BLaER1 treated with 17β-estradiol and CSF1 and Interleukin-3, amounts not matched to agents 10 nM and 100 nM (cell line): ENCODE data around the gene RPH3AL.
A peak's percentile ranks its signal among the peaks of the same experiment; 100 is the strongest.

Experiments used
- H3K27ac ChIP-seq, 11 experiments: shearing (Covaris generic); formaldehyde crosslinking; 2 replicates each; pipeline ENCODE4 v1.8.1; 2022
- H3K27me3 ChIP-seq, 11 experiments: shearing (Covaris generic); formaldehyde crosslinking; 2 replicates each; pipeline ENCODE4 v1.8.1; 2022
- H3K36me3 ChIP-seq, 11 experiments: shearing (Covaris generic); formaldehyde crosslinking; 2 replicates each; pipeline ENCODE4 v1.8.1; 2022
- H3K4me1 ChIP-seq, 10 experiments: shearing (Covaris generic); formaldehyde crosslinking; 2 replicates each; pipeline ENCODE4 v1.8.1; 2022
- H3K4me2 ChIP-seq, 11 experiments: shearing (Covaris generic); formaldehyde crosslinking; 2 replicates each; pipeline ENCODE4 v1.8.1; 2022
- H3K4me3 ChIP-seq, 10 experiments: shearing (Covaris generic); formaldehyde crosslinking; 2 replicates each; pipeline ENCODE4 v1.8.1; 2022
- H3K9ac ChIP-seq, 11 experiments: shearing (Covaris generic); formaldehyde crosslinking; 2 replicates each; pipeline ENCODE4 v1.8.1; 2022
- H3K9me3 ChIP-seq, 11 experiments: shearing (Covaris generic); formaldehyde crosslinking; replicated peaks in 1 of 11; 2 replicates each; pipeline ENCODE4 v1.8.1; 2022
- H4K20me1 ChIP-seq, 11 experiments: shearing (Covaris generic); formaldehyde crosslinking; 2 replicates each; pipeline ENCODE4 v1.8.1; 2022
- Cebpa-rat ChIP-seq, 11 experiments: shearing (Covaris generic); IDR thresholded peaks; 2 replicates each; pipeline ENCODE4 v1.8.1; 2022

The RPH3AL gene

DNA sequence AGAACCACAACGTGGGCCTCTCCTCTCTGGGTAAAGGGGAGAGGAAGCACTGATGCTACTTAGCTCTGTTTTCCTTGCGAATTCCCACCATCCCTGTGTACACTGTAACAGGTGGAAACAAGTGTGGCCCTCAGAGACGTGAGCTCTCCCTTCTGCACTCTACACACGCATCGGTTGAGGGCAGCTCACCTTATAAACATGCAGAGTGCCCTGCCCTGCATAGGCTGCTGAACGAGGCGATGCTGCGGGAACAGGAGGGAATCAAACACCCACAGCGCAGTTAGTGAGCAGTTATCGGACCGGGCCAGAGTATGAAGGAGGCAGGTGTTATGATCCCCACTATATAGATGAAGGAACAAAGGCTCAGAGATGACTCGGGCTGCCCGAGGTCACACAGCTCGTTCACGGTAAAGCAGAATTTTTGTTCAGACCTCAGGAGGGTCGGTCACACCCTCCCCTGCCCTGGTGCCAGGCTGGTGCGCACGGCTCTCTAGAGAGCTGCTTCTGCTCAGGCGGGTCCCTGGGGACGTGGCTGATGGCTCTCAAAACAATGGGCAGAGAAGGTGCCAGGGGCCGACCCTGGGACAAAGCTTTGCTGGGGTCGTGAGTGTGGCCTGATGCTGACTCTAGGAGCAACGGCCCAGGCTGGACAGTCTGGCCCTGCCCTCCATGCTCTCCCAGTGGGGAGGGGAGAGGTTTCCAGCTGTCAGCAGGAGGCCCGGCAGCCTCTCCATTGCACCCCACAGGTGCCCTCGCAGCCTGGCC is 68.5 kb downstream of the RPH3AL start:
- peaks cover 0 to 7% (median 0%) of the 10 kb centered on the region in 11 experiments; a peak in 1 of 22 replicates for H3K36me3 ChIP-seq
- no peak for TF ChIP-seq Cebpa-rat (IDR thresholded peaks at IDR 0.05)
- H3K4me2 ChIP-seq: peak overlapping the region; percentile 12 to 94 (median 76); a peak in 20 of 22 replicates
- peak overlapping the region in 1 of 11 experiments; percentile 31; a peak in 2 of 22 replicates for H3K27ac ChIP-seq
- H3K4me3 ChIP-seq: peak overlapping the region in 2 of 10 experiments; percentile 7 to 12; a peak in 1 of 20 replicates
- peaks cover 0 to 36% (median 0%) of the 10 kb centered on the region in 11 experiments; a peak in 9 of 22 replicates for H3K27me3 ChIP-seq
- peaks cover 0 to 35% (median 10%) of the 10 kb centered on the region in 11 experiments; a peak in 12 of 22 replicates for H4K20me1 ChIP-seq
- H3K4me1 ChIP-seq: peaks cover 18 to 83% (median 80%) of the 10 kb centered on the region in 10 experiments
- H3K9ac ChIP-seq: peak overlapping the region in 4 of 11 experiments; percentile 32 to 57 (median 44); a peak in 5 of 22 replicates
- peaks cover 0 to 10% (median 5%) of the 10 kb centered on the region in 11 experiments; a peak in 9 of 22 replicates for H3K9me3 ChIP-seq

DNA sequence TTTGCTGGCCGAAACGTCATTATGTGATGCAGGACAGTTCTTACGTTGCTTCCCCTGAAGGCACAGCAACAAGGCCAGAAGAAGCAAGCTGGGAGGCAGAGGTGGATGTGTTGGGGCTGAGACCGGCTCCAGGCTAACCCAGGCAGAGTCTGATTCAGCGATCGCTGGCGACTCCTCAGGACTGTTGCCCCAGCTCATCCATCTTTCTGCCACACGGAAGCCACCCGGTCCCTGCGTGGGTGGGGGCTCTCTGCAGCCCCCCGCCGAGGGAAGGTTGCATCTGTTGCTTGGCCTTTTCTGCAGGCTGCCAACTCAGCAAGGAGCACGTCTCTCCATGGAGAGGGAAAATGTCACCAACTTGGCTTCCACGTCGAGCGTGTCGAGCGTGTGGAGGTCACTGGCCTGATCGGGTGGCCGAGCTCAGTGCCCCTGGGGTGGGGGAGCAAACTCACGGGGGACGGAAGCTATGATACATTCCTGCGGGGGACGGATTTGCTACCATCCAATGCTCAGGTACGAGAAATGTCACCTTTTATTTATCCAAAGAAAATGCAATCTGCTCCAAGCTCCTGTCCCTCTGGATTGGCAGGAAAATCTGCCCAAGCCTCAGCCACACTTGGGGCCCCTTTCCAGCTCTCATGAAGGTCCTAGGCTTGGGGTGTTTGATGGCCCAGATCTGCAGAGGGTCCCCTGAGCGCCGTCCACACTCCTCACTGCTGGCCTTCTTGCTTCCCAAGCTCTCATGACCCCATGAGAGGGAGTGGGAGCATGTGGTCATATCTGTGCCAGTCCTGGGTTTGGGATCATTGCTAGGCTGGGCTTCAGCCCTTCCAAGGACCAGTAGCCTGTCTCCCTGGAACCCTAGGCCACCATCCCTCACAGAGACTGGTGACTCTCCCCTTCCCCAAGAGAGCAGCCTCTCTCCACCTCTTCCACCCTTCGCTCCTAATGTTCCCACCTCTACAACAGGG is 69.4 kb downstream of the RPH3AL start:
- Histone ChIP-seq H4K20me1 (peaks cover 0 to 35% (median 10%) of the 10 kb centered on the region in 11 experiments; a peak in 12 of 22 replicates), H3K27me3 (peaks cover 0 to 36% (median 0%) of the 10 kb centered on the region in 11 experiments; a peak in 9 of 22 replicates), H3K27ac (no peak overlapping the region), H3K4me1 (peaks cover 23 to 83% (median 80%) of the 10 kb centered on the region in 10 experiments), H3K4me3 (no peak overlapping the region; a peak in 1 of 20 replicates), H3K36me3 (peaks cover 0 to 12% (median 0%) of the 10 kb centered on the region in 11 experiments; a peak in 4 of 22 replicates), H3K9ac (no peak overlapping the region), H3K4me2 (peak overlapping the region in 9 of 11 experiments; percentile 30 to 94 (median 80); a peak in 18 of 22 replicates), H3K9me3 (peaks cover 0 to 13% (median 5%) of the 10 kb centered on the region in 11 experiments; a peak in 10 of 22 replicates)
- no peak for TF ChIP-seq Cebpa-rat (IDR thresholded peaks at IDR 0.05)

DNA sequence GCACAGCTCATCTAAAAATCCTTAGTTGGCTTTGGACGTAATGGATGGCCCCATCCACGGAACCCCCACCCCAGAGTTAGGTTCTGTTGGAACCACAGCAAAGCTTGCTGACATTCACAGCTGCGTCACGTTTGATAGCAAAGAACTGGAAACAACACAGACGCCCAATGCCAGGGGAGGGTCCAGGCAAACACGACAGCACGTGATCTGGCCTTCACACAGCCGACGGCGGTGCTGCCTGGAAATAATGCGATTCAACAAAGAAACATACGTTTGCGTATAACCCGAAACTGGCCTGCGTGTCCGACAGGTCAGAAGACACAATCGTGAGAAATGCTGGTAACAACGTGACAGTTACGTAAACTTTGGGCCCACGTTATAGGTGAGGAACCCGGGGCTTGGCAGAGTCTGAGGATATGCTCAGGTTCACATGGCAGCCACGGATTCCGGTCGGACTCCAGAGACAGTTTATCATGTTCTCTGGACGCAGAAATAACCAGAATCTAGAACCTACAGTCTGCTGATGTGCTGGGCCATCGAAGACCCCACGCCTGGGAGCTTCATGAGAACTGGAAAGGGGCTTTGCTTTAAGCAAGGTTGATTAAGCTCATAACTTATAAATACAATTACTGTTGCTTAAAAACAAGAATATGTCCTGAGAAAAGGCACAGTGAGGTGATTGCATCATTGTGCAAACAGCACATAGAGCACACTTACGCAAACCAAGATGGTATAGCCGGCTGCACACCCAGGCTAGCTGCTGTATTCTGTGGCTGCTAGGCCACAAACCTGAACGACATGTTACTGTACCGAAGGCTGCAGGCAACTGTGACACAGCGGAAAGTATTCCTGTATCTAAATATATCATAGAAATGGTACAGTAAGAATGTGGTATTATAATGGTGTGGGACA is 70.4 kb downstream of the RPH3AL start:
- peaks cover 0 to 22% (median 5%) of the 10 kb centered on the region in 11 experiments; a peak in 10 of 22 replicates for H3K9me3 ChIP-seq
- H3K4me2 ChIP-seq: peak overlapping the region in 9 of 11 experiments; percentile 30 to 94 (median 80); a peak in 18 of 22 replicates
- H3K36me3 ChIP-seq: peaks cover 0 to 14% (median 0%) of the 10 kb centered on the region in 11 experiments; a peak in 4 of 22 replicates
- H3K9ac ChIP-seq: no peak overlapping the region
- H3K27me3 ChIP-seq: peaks cover 0 to 36% (median 0%) of the 10 kb centered on the region in 11 experiments; a peak in 9 of 22 replicates
- H3K27ac ChIP-seq: peak overlapping the region in 1 of 11 experiments; percentile 31; a peak in 2 of 22 replicates
- peaks cover 0 to 35% (median 10%) of the 10 kb centered on the region in 11 experiments; a peak in 12 of 22 replicates for H4K20me1 ChIP-seq
- no peak overlapping the region; a peak in 1 of 20 replicates for H3K4me3 ChIP-seq
- TF ChIP-seq Cebpa-rat (IDR thresholded peaks at IDR 0.05): peak in 5 of 11 experiments; percentile 28 to 71 (median 50); a peak in 5 of 22 replicates
- peaks cover 23 to 83% (median 80%) of the 10 kb centered on the region in 10 experiments for H3K4me1 ChIP-seq

DNA sequence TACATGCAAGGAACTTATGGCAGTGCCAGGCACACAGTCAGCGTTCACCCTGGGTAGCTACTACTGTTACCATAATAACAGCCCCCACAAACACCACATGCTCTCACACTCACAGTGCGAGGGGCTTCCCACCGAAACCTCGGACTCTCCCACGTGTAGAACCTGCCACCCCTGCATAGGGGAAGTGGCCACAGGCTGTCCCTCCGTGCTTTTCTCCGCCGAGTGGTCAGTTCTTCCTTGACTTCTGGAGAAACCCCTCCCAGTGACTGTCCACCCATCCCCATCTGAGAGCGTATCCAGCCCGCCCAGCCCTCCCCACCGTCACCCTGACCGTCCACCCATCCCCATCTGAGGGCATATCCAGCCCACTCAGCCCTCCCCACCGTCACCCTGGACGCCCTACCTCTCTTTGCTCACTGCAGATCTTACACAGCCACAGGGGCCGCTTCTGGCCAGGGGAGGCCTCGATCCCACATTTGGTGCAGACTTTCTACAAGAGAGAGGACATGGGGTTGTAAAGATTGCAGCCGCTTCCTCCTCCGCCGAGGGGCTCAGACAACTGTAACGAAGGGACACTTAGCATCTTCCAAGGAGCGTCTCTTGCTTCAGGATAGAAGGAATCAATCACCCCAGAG is 71.1 kb downstream of the RPH3AL start:
- peaks cover 0 to 14% (median 0%) of the 10 kb centered on the region in 11 experiments; a peak in 4 of 22 replicates for H3K36me3 ChIP-seq
- peaks cover 23 to 79% (median 77%) of the 10 kb centered on the region in 10 experiments for H3K4me1 ChIP-seq
- H3K9ac ChIP-seq: no peak overlapping the region
- H3K4me2 ChIP-seq: peak overlapping the region in 9 of 11 experiments; percentile 30 to 94 (median 80); a peak in 17 of 22 replicates
- peaks cover 0 to 33% (median 10%) of the 10 kb centered on the region in 11 experiments; a peak in 12 of 22 replicates for H4K20me1 ChIP-seq
- peaks cover 0 to 34% (median 0%) of the 10 kb centered on the region in 11 experiments; a peak in 9 of 22 replicates for H3K27me3 ChIP-seq
- no peak overlapping the region for H3K4me3 ChIP-seq
- TF ChIP-seq Cebpa-rat (IDR thresholded peaks at IDR 0.05): no peak
- peak overlapping the region in 1 of 11 experiments; percentile 31; a peak in 1 of 22 replicates for H3K27ac ChIP-seq
- H3K9me3 ChIP-seq: peaks cover 0 to 22% (median 5%) of the 10 kb centered on the region in 11 experiments; a peak in 10 of 22 replicates

DNA sequence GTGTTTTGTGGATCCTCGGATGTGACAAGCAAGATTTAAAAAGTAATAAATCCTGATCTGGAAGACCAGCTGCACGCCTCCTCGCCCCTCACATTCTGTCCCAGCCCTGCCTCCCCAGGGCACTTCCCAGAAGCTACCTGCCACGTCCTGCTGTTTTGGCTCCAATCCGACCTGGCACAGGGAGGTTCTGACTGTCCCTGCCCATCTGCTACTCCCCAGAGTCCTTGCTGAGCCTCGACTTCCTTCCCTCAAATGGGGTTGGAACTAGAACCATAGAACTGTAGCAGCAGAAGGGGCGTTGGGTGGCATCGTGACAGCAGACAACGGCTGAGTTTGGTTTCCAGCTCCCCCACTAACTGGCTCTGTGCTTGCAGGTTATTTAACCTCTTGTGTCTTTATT is 71.7 kb downstream of the RPH3AL start:
- H3K4me3 ChIP-seq: no peak overlapping the region
- H3K27ac ChIP-seq: no peak overlapping the region
- peaks cover 22 to 73% (median 71%) of the 10 kb centered on the region in 10 experiments for H3K4me1 ChIP-seq
- H3K9me3 ChIP-seq: peaks cover 0 to 22% (median 5%) of the 10 kb centered on the region in 11 experiments; a peak in 10 of 22 replicates
- peaks cover 0 to 14% (median 0%) of the 10 kb centered on the region in 11 experiments; a peak in 4 of 22 replicates for H3K36me3 ChIP-seq
- peaks cover 0 to 28% (median 0%) of the 10 kb centered on the region in 11 experiments; a peak in 9 of 22 replicates for H3K27me3 ChIP-seq
- peaks cover 0 to 28% (median 10%) of the 10 kb centered on the region in 11 experiments; a peak in 12 of 22 replicates for H4K20me1 ChIP-seq
- no peak overlapping the region for H3K9ac ChIP-seq
- no peak for TF ChIP-seq Cebpa-rat (IDR thresholded peaks at IDR 0.05)
- peak overlapping the region in 8 of 11 experiments; percentile 55 to 76 (median 68); a peak in 17 of 22 replicates for H3K4me2 ChIP-seq

DNA sequence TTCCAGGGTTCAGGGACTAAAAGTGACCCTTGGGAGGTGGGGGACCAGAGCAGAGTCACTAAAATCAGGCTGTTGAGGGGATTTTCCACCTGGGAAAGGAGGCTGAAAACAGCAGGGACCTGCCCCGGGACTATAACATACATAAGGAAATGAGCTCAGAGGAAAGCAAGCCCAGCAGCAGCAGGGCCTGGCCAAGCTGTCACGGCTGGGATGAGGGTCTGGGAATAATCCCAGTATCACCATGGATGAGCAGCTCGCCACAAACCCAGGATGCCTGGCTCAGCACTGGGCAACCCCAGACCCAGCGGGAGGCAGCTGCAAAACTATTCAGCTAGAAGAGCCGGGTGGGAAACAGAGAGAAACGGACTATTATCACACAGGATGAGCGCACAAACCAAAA is 72.4 kb downstream of the RPH3AL start:
- peaks cover 0 to 23% (median 4%) of the 10 kb centered on the region in 11 experiments; a peak in 10 of 22 replicates for H4K20me1 ChIP-seq
- H3K4me3 ChIP-seq: no peak overlapping the region
- peaks cover 0 to 22% (median 5%) of the 10 kb centered on the region in 11 experiments; a peak in 10 of 22 replicates for H3K9me3 ChIP-seq
- H3K4me2 ChIP-seq: peak overlapping the region in 10 of 11 experiments; percentile 42 to 76 (median 68); a peak in 19 of 22 replicates
- H3K27ac ChIP-seq: peak overlapping the region in 6 of 11 experiments; percentile 5 to 49 (median 24); a peak in 7 of 22 replicates
- H3K9ac ChIP-seq: peak overlapping the region in 3 of 11 experiments; percentile 9 to 14 (median 9); a peak in 3 of 22 replicates
- peaks cover 16 to 66% (median 64%) of the 10 kb centered on the region in 10 experiments for H3K4me1 ChIP-seq
- H3K27me3 ChIP-seq: peaks cover 0 to 21% (median 0%) of the 10 kb centered on the region in 11 experiments; a peak in 9 of 22 replicates
- no peak for TF ChIP-seq Cebpa-rat (IDR thresholded peaks at IDR 0.05)
- peaks cover 0 to 14% (median 0%) of the 10 kb centered on the region in 11 experiments; a peak in 4 of 22 replicates for H3K36me3 ChIP-seq
